SK-N-SH (cell line): ENCODE data around the gene PCSK2.

ENCODE experiments used
- CHD2 ChIP-seq: fragments of 150-350 bp; IDR thresholded peaks from 2 replicates; pipeline ENCODE4 v1.6.1; 2018; ENCODE audit warnings: low read length; ENCODE audit not compliant: partially characterized antibody
- EP300 ChIP-seq, 2 experiments: IDR thresholded peaks; 2 replicates each; pipeline versions ENCODE4 v1.4.0 to v1.6.1; 2012; ENCODE audit warnings: borderline replicate concordance in 1 of 2, low read depth in 1 of 2, low read length in 1 of 2
- EZH2phosphoT487 ChIP-seq: fragments of 200-600 bp; sonication (generic); IDR thresholded peaks from 2 replicates; pipeline ENCODE4 v1.6.1; 2017; ENCODE audit warnings: low read depth, mixed run types, mild to moderate bottlenecking, antibody characterized with exemption, moderate library complexity, borderline replicate concordance
- JUND ChIP-seq: IDR thresholded peaks from 2 replicates; pipeline ENCODE4 v1.4.0; 2012
- NRF1 ChIP-seq: IDR thresholded peaks from 2 replicates; pipeline ENCODE4 v1.6.1; 2012; ENCODE audit warnings: low read depth, mild to moderate bottlenecking, low read length
- POLR2AphosphoS5 ChIP-seq: IDR thresholded peaks from 2 replicates; pipeline ENCODE4 v1.6.1; 2012; ENCODE audit warnings: low read depth, low read length
- RAD21 ChIP-seq: IDR thresholded peaks from 2 replicates; pipeline ENCODE4 v1.6.1; 2012; ENCODE audit warnings: mild to moderate bottlenecking, low read length
- RCOR1 ChIP-seq: fragments of 150-350 bp; IDR thresholded peaks from 2 replicates; pipeline ENCODE4 v1.6.1; 2017; ENCODE audit warnings: antibody characterized with exemption, low read length
- REST ChIP-seq: IDR thresholded peaks from 2 replicates; pipeline ENCODE4 v1.6.1; 2012; ENCODE audit warnings: mild to moderate bottlenecking, low read depth, low read length, moderate library complexity
- TF ChIP-seq, protein P1 (sequence below): fragments of 200-600 bp; sonication (generic); IDR thresholded peaks from 2 replicates; pipeline ENCODE4 v1.6.1; 2017; ENCODE audit warnings: antibody characterized with exemption, mild to moderate bottlenecking, moderate library complexity
- TF ChIP-seq, protein P2 (sequence below): fragments of 150-350 bp; IDR thresholded peaks from 2 replicates; pipeline ENCODE4 v1.6.1; 2017; ENCODE audit warnings: antibody characterized with exemption, low read length, low read depth, borderline replicate concordance

DNA sequence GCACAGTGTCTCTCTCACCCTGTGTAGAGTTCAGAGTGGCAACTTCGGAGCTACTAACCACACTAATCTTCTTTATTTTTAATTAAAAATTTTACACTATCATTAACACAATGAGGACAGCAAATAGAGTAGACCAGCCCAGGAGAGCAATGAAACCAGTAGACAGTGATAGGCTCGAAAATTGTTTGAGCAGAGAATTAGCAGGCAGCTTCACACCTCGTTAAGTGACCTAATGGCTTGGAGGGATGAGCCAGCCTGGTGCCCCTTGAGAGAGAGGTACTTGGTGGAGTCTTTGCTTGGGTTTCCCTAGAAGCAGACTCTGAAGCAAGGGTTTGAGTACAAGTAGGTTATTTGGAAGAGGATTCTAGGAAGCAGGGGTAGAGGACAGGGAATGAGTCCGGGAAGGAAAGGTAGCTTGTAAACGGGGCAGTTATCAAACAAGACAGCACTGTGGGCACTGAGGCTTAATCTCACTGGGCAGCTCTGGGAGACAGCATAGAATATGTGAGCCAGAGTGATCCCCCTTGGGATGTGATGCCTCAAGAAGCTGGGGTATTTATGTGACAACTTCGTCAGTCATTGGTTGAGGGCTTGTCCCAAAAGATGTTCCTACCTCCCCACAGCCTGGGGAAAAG lies 146.1 kb downstream of the PCSK2 start:
- TF ChIP-seq, protein P1, sequence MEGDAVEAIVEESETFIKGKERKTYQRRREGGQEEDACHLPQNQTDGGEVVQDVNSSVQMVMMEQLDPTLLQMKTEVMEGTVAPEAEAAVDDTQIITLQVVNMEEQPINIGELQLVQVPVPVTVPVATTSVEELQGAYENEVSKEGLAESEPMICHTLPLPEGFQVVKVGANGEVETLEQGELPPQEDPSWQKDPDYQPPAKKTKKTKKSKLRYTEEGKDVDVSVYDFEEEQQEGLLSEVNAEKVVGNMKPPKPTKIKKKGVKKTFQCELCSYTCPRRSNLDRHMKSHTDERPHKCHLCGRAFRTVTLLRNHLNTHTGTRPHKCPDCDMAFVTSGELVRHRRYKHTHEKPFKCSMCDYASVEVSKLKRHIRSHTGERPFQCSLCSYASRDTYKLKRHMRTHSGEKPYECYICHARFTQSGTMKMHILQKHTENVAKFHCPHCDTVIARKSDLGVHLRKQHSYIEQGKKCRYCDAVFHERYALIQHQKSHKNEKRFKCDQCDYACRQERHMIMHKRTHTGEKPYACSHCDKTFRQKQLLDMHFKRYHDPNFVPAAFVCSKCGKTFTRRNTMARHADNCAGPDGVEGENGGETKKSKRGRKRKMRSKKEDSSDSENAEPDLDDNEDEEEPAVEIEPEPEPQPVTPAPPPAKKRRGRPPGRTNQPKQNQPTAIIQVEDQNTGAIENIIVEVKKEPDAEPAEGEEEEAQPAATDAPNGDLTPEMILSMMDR, result no peak
- TF ChIP-seq CHD2 (no peak), RAD21 (no peak), EZH2phosphoT487 (no peak), RCOR1 (no peak), POLR2AphosphoS5 (no peak), EP300 (IDR thresholded peaks at IDR 0.05; ENCODE audit: borderline replicate concordance in 1 of 2, low read depth in 1 of 2, low read length in 1 of 2) (no peak), REST (no peak), NRF1 (no peak), JUND (no peak)
- TF ChIP-seq, protein P2, sequence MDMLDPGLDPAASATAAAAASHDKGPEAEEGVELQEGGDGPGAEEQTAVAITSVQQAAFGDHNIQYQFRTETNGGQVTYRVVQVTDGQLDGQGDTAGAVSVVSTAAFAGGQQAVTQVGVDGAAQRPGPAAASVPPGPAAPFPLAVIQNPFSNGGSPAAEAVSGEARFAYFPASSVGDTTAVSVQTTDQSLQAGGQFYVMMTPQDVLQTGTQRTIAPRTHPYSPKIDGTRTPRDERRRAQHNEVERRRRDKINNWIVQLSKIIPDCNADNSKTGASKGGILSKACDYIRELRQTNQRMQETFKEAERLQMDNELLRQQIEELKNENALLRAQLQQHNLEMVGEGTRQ, result no peak
